GM06990 (cell line): ENCODE results near the gene INPP5A.

Experiments used
- DNase-seq: peaks from one replicate; pipeline ENCODE4 v3.0.0-alpha.2; 2011; ENCODE audit not compliant: insufficient read length; ENCODE audit errors: extremely low read depth
- H3K27me3 ChIP-seq: replicated peaks from 2 replicates; pipeline ENCODE4 v1.6.0; 2011; ENCODE audit warnings: low read length; ENCODE audit not compliant: control insufficient read depth, insufficient read depth
- H3K36me3 ChIP-seq: 2 replicates; pipeline ENCODE4 v1.5.1; 2011; ENCODE audit warnings: low read length; ENCODE audit not compliant: control insufficient read depth, insufficient read depth
- H3K4me3 ChIP-seq: replicated peaks from 2 replicates; pipeline ENCODE4 v1.5.1; 2011; ENCODE audit warnings: low read depth, mild to moderate bottlenecking, control low read depth, low read length
- TF ChIP-seq, protein P1 (sequence below): IDR thresholded peaks from 2 replicates; pipeline ENCODE4 v1.5.1; 2011; ENCODE audit warnings: low read length, control low read depth, mild to moderate bottlenecking, inconsistent platforms; ENCODE audit not compliant: insufficient read depth, poor library complexity, severe bottlenecking

The INPP5A gene

DNA sequence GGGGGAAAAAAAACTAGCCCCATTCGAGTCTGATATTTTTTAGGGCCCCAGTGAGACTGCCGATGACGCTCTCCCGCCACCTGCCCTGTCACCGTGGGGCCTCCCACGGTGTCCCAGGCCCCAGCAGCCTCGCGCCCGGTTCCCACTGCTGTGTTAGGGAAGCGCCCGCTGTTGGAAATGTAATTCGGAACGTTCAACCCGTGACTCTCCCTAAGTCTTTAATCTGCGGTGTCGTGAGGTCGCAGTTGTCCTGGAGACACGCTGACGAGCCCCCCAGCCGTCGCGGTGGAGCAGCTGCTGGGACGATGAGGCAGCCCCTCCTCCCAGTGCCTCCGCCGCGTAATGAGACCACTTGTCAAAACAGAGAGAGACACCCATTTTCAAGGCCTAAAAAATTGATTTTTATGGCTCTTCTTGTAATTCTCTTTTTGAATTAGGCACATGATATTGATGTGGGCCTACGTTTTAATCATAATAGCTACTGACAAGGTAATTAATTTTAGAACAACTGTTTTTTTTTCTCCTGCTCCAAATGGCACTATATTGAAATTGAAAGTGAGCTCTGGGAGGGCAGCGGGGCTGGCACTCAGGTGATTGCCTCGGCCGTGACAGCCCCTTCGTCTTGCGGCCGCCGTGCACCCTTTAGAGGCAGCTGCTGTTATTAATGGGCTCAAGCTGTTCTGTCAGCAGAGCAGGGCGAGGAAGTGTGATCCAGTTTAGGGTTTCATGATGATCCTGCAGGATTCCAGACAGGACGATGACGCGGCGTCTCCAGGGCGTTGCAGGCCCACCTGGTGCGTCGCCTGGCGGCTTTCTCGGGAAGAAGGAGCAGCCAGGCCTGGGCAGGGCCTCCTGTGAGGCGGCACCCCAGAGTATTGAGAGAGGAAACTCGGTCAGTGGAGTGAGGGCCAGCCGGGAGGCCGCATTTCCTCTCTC is 185.1 kb downstream of the INPP5A start:
- no peak overlapping the region for H3K4me3 ChIP-seq
- H3K27me3 ChIP-seq: no peaks in the 10 kb centered on the region
- TF ChIP-seq, protein P1, sequence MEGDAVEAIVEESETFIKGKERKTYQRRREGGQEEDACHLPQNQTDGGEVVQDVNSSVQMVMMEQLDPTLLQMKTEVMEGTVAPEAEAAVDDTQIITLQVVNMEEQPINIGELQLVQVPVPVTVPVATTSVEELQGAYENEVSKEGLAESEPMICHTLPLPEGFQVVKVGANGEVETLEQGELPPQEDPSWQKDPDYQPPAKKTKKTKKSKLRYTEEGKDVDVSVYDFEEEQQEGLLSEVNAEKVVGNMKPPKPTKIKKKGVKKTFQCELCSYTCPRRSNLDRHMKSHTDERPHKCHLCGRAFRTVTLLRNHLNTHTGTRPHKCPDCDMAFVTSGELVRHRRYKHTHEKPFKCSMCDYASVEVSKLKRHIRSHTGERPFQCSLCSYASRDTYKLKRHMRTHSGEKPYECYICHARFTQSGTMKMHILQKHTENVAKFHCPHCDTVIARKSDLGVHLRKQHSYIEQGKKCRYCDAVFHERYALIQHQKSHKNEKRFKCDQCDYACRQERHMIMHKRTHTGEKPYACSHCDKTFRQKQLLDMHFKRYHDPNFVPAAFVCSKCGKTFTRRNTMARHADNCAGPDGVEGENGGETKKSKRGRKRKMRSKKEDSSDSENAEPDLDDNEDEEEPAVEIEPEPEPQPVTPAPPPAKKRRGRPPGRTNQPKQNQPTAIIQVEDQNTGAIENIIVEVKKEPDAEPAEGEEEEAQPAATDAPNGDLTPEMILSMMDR: no peak
- DNase-seq: no peak
- no peaks in the 10 kb centered on the region; the same call in 1 of the 2 replicates for H3K36me3 ChIP-seq

DNA sequence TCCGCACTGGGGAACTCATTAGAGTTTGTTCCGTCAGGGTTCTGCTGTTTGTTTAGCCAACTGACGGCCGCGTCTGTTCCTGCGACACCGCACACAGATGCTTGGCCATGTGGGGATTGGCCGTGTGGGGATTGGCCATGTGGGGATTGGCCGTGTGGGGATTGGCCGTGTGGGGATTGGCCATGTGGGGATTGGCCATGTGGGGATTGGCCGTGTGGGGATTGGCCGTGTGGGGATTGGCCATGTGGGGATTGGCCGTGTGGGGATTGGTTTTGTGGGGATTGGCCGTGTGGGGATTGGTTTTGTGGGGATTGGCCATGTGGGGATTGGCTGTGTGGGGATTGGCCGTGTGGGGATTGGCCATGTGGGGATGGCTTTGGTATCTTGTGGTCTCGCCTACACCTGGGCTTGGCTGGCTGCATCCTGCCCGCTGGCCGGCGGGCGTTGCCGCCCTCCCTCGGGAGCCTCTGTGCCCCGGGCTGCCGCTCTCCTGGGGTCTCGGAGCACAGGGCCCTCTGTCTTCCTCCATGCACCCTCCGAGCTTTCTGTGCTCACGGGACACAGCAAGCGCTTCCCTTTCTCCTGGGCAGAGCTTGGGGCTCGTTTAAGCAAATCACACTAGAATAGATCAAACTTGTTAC is 185.9 kb downstream of the INPP5A start:
- Histone ChIP-seq H3K27me3 (no peaks in the 10 kb centered on the region), H3K4me3 (no peak overlapping the region), H3K36me3 (no peaks in the 10 kb centered on the region; the same call in 1 of the 2 replicates)
- TF ChIP-seq, protein P1: no peak
- no peak for DNase-seq

DNA sequence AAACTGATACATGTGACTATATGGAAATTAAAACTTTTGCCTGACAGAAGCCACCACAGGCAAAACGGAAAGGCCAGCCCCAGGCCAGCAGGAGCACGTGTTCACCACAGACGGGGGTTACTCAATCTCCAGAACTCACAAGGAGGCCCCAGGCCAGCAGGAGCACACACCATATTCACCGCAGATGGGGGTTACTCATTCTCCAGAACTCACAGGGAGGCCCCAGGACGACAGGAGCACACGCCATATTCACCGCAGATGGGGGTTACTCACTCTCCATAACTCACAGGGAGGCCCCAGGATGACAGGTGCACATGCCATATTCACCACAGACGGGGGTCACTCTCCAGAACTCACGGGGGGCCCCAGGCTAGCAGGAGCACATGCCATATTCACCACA is 186.9 kb downstream of the INPP5A start:
- TF ChIP-seq, protein P1: no peak
- no peak for DNase-seq
- Histone ChIP-seq H3K36me3 (no peaks in the 10 kb centered on the region; the same call in 1 of the 2 replicates), H3K27me3 (no peaks in the 10 kb centered on the region), H3K4me3 (no peak overlapping the region)

DNA sequence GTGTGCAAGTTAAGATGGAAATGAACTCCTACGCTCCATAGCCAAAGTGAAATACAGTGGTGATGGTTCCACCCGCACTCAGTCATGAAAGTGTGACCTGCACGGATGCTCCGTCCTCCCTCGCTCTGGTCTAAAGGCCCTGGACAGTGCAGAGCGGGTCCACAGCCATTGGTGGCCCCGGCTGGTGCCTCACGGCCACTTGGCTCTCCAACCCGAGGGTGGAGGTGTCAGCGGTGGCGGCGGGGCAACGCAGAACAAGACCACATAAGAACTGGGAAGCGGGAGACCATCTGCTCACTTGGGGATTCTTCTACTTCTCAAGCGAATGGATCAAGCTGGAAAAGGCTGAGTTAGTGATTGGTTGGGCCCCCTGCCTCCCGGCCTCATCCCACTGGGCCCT is 187.6 kb downstream of the INPP5A start:
- TF ChIP-seq, protein P1: no peak
- Histone ChIP-seq H3K27me3 (no peaks in the 10 kb centered on the region), H3K4me3 (no peak overlapping the region), H3K36me3 (no peaks in the 10 kb centered on the region; the same call in 1 of the 2 replicates)
- no peak for DNase-seq

DNA sequence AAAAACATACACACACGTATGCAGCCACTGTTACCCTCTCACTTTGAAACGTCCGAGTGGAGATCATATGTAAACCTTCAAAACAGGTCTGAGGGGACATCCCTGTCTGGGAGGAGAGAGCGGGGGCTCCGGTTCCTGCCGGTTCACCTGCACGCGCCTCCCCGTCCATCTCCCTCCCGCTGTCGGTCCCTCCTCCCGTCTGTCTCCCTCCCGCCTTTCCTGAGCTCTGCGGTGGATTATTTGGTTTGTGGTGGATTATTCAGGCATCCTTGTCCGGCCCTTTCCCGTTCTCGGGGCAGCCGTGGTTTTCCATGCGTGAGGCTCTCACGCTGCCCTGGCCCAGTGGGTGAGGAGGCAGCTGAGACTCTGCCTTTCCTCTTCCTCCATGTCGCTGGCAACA is 188.6 kb downstream of the INPP5A start:
- TF ChIP-seq, protein P1: no peak
- DNase-seq: no peak

More for the DNA sequence above, 188.6 kb downstream of the INPP5A start:
- Histone ChIP-seq H3K27me3 (no peaks in the 10 kb centered on the region), H3K36me3 (no peaks in the 10 kb centered on the region; the same call in 1 of the 2 replicates), H3K4me3 (no peak overlapping the region)
